Measurements from ENCODE around the gene MTX3. TPM values are rescaled to one million over a fixed set of nuclear protein-coding genes. Genes with fewer than 3 reads are reported as not detected.

Gene MTX3
- total RNA-seq, 1 experiment from 2014 or later: 8.4 TPM

- Mint-ChIP-seq H3K4me1 (ENCODE audit: low read depth, unreplicated experiment) (no peaks in the 10 kb centered on the region), H3K4me3 (ENCODE audit: unreplicated experiment) (no peak overlapping the region), H3K36me3 (ENCODE audit: insufficient read depth, unreplicated experiment) (no peaks in the 10 kb centered on the region), H3K27ac (ENCODE audit: unreplicated experiment) (no peak overlapping the region), H3K9me3 (ENCODE audit: unreplicated experiment) (no peaks in the 10 kb centered on the region), H3K27me3 (ENCODE audit: insufficient read depth, unreplicated experiment) (peaks cover 4% of the 10 kb centered on the region)
- POLR2A ChIA-PET: no interaction called here
- DNase-seq: no peak
- H3K4me3 ChIP-seq (ENCODE audit: low read depth, low read length): no peak overlapping the region
- CTCF ChIA-PET: no interaction called here
- TF ChIP-seq, protein P1, sequence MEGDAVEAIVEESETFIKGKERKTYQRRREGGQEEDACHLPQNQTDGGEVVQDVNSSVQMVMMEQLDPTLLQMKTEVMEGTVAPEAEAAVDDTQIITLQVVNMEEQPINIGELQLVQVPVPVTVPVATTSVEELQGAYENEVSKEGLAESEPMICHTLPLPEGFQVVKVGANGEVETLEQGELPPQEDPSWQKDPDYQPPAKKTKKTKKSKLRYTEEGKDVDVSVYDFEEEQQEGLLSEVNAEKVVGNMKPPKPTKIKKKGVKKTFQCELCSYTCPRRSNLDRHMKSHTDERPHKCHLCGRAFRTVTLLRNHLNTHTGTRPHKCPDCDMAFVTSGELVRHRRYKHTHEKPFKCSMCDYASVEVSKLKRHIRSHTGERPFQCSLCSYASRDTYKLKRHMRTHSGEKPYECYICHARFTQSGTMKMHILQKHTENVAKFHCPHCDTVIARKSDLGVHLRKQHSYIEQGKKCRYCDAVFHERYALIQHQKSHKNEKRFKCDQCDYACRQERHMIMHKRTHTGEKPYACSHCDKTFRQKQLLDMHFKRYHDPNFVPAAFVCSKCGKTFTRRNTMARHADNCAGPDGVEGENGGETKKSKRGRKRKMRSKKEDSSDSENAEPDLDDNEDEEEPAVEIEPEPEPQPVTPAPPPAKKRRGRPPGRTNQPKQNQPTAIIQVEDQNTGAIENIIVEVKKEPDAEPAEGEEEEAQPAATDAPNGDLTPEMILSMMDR (IDR thresholded peaks at IDR 0.05; ENCODE audit: insufficient read depth in 1 of 2, low read depth in 1 of 2, low read length in 1 of 2, severe bottlenecking in 1 of 2, unreplicated experiment in 1 of 2): no peak
- BruUV-seq (replicated peaks): no TSS peak
- H3K27me3 ChIP-seq (replicated peaks; ENCODE audit: control insufficient read depth, insufficient read depth, low read length): no peaks in the 10 kb centered on the region
- no peaks in the 10 kb centered on the region for H3K36me3 ChIP-seq (ENCODE audit: control insufficient read depth, insufficient read depth, low read length)
- intact Hi-C loops (cut with micrococcal nuclease; ENCODE audit: unreplicated experiment): no loop called here
- H3K9me3 ChIP-seq: no peaks in the 10 kb centered on the region
- no peaks in the 10 kb centered on the region for H3K4me1 ChIP-seq
These were observed 27.6 kb downstream of the MTX3 start for GRCh38 chr5:79963261-79964061.

DNA sequence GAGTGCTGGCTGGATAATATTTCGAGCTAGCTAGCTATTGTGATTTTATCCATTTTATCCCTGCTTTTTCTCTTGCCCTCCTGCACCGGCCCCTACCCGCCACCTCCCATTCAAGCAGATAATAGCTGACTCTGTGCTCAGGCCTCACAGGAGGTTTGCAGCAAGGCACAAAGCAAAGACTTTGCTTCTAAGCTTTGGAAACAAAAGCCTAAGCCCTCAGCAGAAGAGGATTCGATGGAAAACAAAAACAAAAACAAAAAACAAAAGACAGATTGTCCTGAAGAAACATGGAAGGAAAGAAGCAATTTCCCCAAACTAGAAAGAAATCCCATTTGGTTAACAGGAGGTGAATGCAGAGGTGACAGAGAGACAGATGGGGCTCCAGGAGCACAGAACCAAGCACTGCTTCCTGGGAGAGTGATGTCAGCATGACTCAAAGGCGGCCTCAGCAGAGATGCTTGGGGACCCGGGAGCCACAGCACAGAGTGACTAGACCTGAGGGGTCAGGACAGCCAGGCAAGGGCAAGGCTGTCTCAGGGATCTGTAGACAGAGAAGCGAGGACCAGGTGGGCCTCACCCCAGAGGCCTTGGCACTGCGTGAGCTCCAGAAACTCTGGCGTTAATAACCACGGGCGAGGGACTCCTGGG is 28.4 kb downstream of the MTX3 start:
- intact Hi-C loops (cut with micrococcal nuclease; ENCODE audit: unreplicated experiment): no loop called here
- Mint-ChIP-seq H3K4me1 (ENCODE audit: low read depth, unreplicated experiment) (no peaks in the 10 kb centered on the region), H3K9me3 (ENCODE audit: unreplicated experiment) (no peaks in the 10 kb centered on the region), H3K27ac (ENCODE audit: unreplicated experiment) (no peak overlapping the region), H3K36me3 (ENCODE audit: insufficient read depth, unreplicated experiment) (no peaks in the 10 kb centered on the region), H3K4me3 (ENCODE audit: unreplicated experiment) (no peak overlapping the region), H3K27me3 (ENCODE audit: insufficient read depth, unreplicated experiment) (peaks cover 2% of the 10 kb centered on the region)
- Histone ChIP-seq H3K9me3 (no peaks in the 10 kb centered on the region), H3K4me3 (ENCODE audit: low read depth, low read length) (no peak overlapping the region), H3K4me1 (no peaks in the 10 kb centered on the region), H3K36me3 (ENCODE audit: control insufficient read depth, insufficient read depth, low read length) (no peaks in the 10 kb centered on the region), H3K27me3 (replicated peaks; ENCODE audit: control insufficient read depth, insufficient read depth, low read length) (no peaks in the 10 kb centered on the region)
- no TSS peak for BruUV-seq (replicated peaks)
- ChIA-PET CTCF (no interaction called here), POLR2A (no interaction called here)
- DNase-seq: no peak
- TF ChIP-seq, protein P1 (IDR thresholded peaks at IDR 0.05; ENCODE audit: insufficient read depth in 1 of 2, low read depth in 1 of 2, low read length in 1 of 2, severe bottlenecking in 1 of 2, unreplicated experiment in 1 of 2): no peak

GRCh38 chr5:79961716-79962574 is 29.1 kb downstream of the MTX3 start:
- no peak for DNase-seq
- no peaks in the 10 kb centered on the region for H3K9me3 Mint-ChIP-seq (ENCODE audit: unreplicated experiment)
- no peaks in the 10 kb centered on the region for H3K4me1 Mint-ChIP-seq (ENCODE audit: low read depth, unreplicated experiment)
- POLR2A ChIA-PET: no interaction called here
- no TSS peak for BruUV-seq (replicated peaks)
- Histone ChIP-seq H3K4me3 (ENCODE audit: low read depth, low read length) (no peak overlapping the region), H3K4me1 (no peaks in the 10 kb centered on the region), H3K36me3 (ENCODE audit: control insufficient read depth, insufficient read depth, low read length) (no peaks in the 10 kb centered on the region), H3K9me3 (no peaks in the 10 kb centered on the region), H3K27me3 (replicated peaks; ENCODE audit: control insufficient read depth, insufficient read depth, low read length) (no peaks in the 10 kb centered on the region)
- TF ChIP-seq, protein P1 (IDR thresholded peaks at IDR 0.05; ENCODE audit: insufficient read depth in 1 of 2, low read depth in 1 of 2, low read length in 1 of 2, severe bottlenecking in 1 of 2, unreplicated experiment in 1 of 2): no peak
- CTCF ChIA-PET: no interaction called here
- H3K36me3 Mint-ChIP-seq (ENCODE audit: insufficient read depth, unreplicated experiment): no peaks in the 10 kb centered on the region
- no peak overlapping the region for H3K4me3 Mint-ChIP-seq (ENCODE audit: unreplicated experiment)
- intact Hi-C loops (cut with micrococcal nuclease; ENCODE audit: unreplicated experiment): no loop called here
- H3K27me3 Mint-ChIP-seq (ENCODE audit: insufficient read depth, unreplicated experiment): no peaks in the 10 kb centered on the region
- H3K27ac Mint-ChIP-seq (ENCODE audit: unreplicated experiment): no peak overlapping the region

All from Caco-2 (cell line).